Subcutaneous abdominal adipose tissue (tissue), 5 donors: ENCODE data around the gene EIF2A.
A peak's percentile ranks its signal among the peaks of the same experiment; 100 is the strongest.

Source experiments
- H3K27ac ChIP-seq: one replicate; pipeline ENCODE4 v1.7.0; 2013; ENCODE audit warnings: low read depth, mild to moderate bottlenecking, inconsistent platforms, low read length, moderate library complexity
- H3K27me3 ChIP-seq, 5 donors: one replicate each; pipeline ENCODE4 v1.7.0; 2013; ENCODE audit warnings: low read length in 5 of 5, inconsistent platforms in 1 of 5; ENCODE audit not compliant: control insufficient read depth in 5 of 5, insufficient read depth in 4 of 5
- H3K36me3 ChIP-seq, 5 donors: one replicate each; pipeline ENCODE4 v1.7.0; 2013; ENCODE audit warnings: low read length in 5 of 5; ENCODE audit not compliant: control insufficient read depth in 5 of 5, insufficient read depth in 5 of 5
- H3K4me1 ChIP-seq, 5 donors: one replicate each; pipeline ENCODE4 v1.7.0; 2013; ENCODE audit warnings: low read length in 5 of 5, mild to moderate bottlenecking in 3 of 5, moderate library complexity in 1 of 5; ENCODE audit not compliant: control insufficient read depth in 5 of 5, insufficient read depth in 5 of 5
- H3K4me3 ChIP-seq, 5 donors: one replicate each; pipeline ENCODE4 v1.7.0; 2013; ENCODE audit warnings: low read length in 5 of 5, low read depth in 1 of 5
- H3K9ac ChIP-seq, 5 donors: one replicate each; pipeline ENCODE4 v1.7.0; 2013; ENCODE audit warnings: low read length in 5 of 5, mild to moderate bottlenecking in 4 of 5, moderate library complexity in 3 of 5
- H3K9me3 ChIP-seq, 5 donors: one replicate each; pipeline ENCODE4 v1.7.0; 2013; ENCODE audit warnings: low read length in 5 of 5; ENCODE audit not compliant: control insufficient read depth in 5 of 5
- donor health status: healthy.
- donor health status: healthy.
- donor health status: healthy.
- donor health status: healthy.
- donor health status: healthy.

The EIF2A gene

GRCh38 chr3:150540991-150541390 is 5.6 kb upstream of the EIF2A start:
- peaks cover 0 to 19% (median 16%) of the 10 kb centered on the region in 5 donors for H3K4me1 ChIP-seq
- H3K9me3 ChIP-seq = no peaks in the 10 kb centered on the region
- H3K27ac ChIP-seq = peak overlapping the region; percentile 4
- no peak overlapping the region for H3K4me3 ChIP-seq
- no peak overlapping the region for H3K9ac ChIP-seq
- no peaks in the 10 kb centered on the region for H3K27me3 ChIP-seq
- peaks cover 9 to 21% (median 12%) of the 10 kb centered on the region in 5 donors for H3K36me3 ChIP-seq

GRCh38 chr3:150543128-150543527 is 3.5 kb upstream of the EIF2A start:
- Histone ChIP-seq H3K9ac (peak overlapping the region in 1 of 5 donors; percentile 45), H3K27ac (peak overlapping the region; percentile 98), H3K36me3 (peaks cover 9 to 21% (median 12%) of the 10 kb centered on the region in 5 donors), H3K4me1 (peaks cover 0 to 30% (median 28%) of the 10 kb centered on the region in 5 donors), H3K27me3 (no peaks in the 10 kb centered on the region), H3K9me3 (no peaks in the 10 kb centered on the region), H3K4me3 (no peak overlapping the region)

GRCh38 chr3:150543531-150543930 is 3.1 kb upstream of the EIF2A start:
- Histone ChIP-seq H3K4me1 (peaks cover 0 to 31% (median 29%) of the 10 kb centered on the region in 5 donors), H3K27ac (peak overlapping the region; percentile 98), H3K4me3 (no peak overlapping the region), H3K9ac (peak overlapping the region in 2 of 5 donors; percentile 41 to 45), H3K27me3 (no peaks in the 10 kb centered on the region), H3K36me3 (peaks cover 9 to 21% (median 12%) of the 10 kb centered on the region in 5 donors), H3K9me3 (no peaks in the 10 kb centered on the region)

DNA sequence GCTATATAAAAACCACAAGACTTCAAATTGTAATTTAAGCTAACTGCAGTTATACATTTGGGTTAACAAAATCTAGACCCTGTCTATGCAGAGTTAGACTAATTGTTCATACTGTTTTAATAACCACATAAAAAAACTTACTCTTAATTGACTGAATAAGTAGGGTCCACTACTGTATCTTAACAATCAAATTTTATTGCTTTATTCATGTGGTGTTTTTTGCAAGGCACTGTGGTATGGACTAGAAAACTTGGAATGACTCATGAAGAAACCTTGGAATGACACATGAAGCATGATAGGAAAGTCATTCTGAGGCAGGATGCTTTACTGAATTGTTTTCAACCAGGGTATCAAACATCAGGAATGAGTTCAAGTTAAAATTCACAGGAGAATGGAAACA is 2.5 kb upstream of the EIF2A start:
- H3K4me1 ChIP-seq = peaks cover 0 to 31% (median 29%) of the 10 kb centered on the region in 5 donors
- no peaks in the 10 kb centered on the region for H3K9me3 ChIP-seq
- H3K27ac ChIP-seq = peak overlapping the region; percentile 98
- H3K27me3 ChIP-seq = no peaks in the 10 kb centered on the region
- H3K9ac ChIP-seq = peak overlapping the region in 3 of 5 donors; percentile 32 to 41 (median 38)
- peaks cover 9 to 21% (median 12%) of the 10 kb centered on the region in 5 donors for H3K36me3 ChIP-seq
- H3K4me3 ChIP-seq = no peak overlapping the region

- peak overlapping the region in 4 of 5 donors; percentile 79 to 99 (median 90) for H3K4me3 ChIP-seq
- peak overlapping the region; percentile 98 for H3K27ac ChIP-seq
- H3K9me3 ChIP-seq = no peaks in the 10 kb centered on the region
- H3K4me1 ChIP-seq = peaks cover 0 to 31% (median 29%) of the 10 kb centered on the region in 5 donors
- H3K27me3 ChIP-seq = no peaks in the 10 kb centered on the region
- peaks cover 9 to 23% (median 12%) of the 10 kb centered on the region in 5 donors for H3K36me3 ChIP-seq
- H3K9ac ChIP-seq = peak overlapping the region in 4 of 5 donors; percentile 92 to 97 (median 96)
Measured at GRCh38 chr3:150544726-150545125, 1.9 kb upstream of the EIF2A start.

DNA sequence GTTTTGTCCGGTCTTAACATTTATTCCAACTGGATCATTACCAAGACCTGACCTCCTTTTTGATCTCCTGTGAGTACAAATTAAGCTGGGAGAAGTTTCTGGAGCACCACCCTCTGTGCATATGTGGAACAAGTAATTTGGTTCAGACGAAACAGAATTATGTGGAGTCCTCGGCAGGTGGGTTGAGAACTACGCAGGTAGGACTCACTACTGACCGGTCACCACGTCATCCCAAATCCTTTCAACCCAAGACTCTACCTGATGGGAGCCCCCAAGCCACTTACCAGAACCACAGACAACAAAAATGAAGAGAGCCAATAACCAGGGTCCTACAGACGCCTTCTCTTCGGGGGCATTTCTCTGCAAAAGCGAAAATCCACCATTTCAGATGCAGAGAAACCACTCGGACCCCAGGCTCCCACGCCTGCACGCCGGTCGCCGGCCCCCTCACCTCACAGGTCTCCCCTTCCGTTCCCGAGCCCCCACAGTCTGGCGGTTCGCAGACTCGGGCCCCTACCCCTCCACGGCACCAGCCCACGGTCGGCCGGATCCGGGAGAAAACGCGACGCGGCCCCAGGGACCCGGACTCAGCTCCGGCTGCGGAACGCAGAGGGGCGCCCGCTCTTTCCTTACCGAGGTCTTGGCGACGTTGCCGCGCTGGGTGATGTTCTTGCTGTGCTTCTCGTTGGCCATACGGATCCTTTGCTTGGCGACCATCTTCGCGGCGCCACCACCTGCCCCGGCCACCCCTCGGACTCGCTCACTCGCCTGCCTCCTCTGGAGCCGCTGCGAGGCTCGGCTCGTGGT is 965 bp upstream of the EIF2A start:
- Histone ChIP-seq H3K36me3 (peaks cover 9 to 24% (median 12%) of the 10 kb centered on the region in 5 donors), H3K9me3 (no peaks in the 10 kb centered on the region), H3K27me3 (no peaks in the 10 kb centered on the region), H3K4me3 (peak overlapping the region; percentile 79 to 99 (median 94)), H3K27ac (peak overlapping the region; percentile 98), H3K9ac (peak overlapping the region; percentile 89 to 97 (median 96)), H3K4me1 (peaks cover 0 to 31% (median 29%) of the 10 kb centered on the region in 5 donors)

DNA sequence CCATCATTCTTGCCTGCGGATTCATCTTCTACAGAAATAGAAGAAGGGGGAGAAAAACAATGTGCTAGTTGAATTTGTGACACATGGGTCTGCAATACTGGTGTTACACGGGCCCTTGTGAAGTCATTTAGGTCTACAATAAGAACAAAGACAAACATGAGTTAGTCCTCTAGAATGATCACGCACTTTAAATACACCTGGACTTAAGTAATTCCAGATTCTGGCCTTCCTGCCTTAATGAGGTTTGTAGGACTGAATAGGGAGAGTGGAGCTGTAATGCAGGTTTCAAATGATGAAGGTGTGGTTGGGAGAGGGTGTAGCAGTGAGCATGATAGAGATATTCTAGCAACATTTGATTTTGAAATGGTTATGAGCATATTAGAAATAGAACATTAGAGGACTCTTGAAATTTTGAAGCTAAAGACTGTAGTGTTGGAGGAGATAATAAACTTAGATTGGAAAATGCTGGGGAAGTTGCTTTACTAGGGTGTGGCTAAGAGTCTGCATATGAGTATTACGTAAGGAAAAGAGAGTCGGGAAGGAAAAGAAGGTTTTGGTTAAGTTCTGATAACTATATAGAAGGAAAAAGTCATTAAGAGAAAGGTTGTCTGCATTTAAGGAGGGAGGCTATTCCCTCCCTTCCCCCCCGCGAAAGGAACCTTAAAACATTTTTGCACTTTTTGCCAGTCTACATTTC is 606 bp downstream of the EIF2A start:
- peaks cover 0 to 31% (median 24%) of the 10 kb centered on the region in 5 donors for H3K4me1 ChIP-seq
- peak overlapping the region; percentile 98 for H3K27ac ChIP-seq
- H3K4me3 ChIP-seq = peak overlapping the region; percentile 79 to 99 (median 86)
- H3K27me3 ChIP-seq = no peaks in the 10 kb centered on the region
- peak overlapping the region; percentile 65 to 93 (median 92) for H3K9ac ChIP-seq
- no peaks in the 10 kb centered on the region for H3K9me3 ChIP-seq
- peaks cover 6 to 21% (median 7%) of the 10 kb centered on the region in 5 donors for H3K36me3 ChIP-seq

DNA sequence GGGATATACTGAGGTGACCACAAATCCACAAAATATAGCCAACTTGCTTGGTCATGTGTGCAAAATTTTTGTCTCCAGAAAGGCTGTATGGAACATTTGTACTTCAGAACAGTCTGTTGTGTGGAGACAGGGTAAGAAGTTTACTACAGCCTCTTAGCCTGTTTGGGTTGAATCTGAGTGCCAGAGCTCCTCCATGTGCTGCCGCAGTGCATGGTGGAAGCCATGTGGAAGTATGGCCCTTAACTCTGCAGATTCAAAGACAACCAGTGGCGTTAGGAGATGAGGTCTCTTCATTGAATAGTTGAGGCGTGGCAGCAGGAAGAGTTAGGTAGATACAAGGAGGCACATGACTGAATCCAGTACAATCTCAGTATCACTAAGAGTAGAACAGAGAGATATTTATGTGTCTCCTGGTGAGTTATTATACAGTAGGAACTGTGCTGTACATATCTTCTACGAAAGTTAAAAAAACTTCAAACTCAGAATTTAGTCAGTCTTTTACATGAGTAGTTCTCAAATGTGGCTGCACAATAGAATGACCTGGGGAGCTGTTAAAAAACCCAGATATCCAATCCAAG is 9.4 kb downstream of the EIF2A start:
- Histone ChIP-seq H3K9me3 (no peaks in the 10 kb centered on the region), H3K27ac (no peak overlapping the region), H3K27me3 (no peaks in the 10 kb centered on the region), H3K36me3 (peaks cover 16 to 38% (median 23%) of the 10 kb centered on the region in 5 donors), H3K4me3 (no peak overlapping the region), H3K9ac (no peak overlapping the region), H3K4me1 (no peaks in the 10 kb centered on the region)

DNA sequence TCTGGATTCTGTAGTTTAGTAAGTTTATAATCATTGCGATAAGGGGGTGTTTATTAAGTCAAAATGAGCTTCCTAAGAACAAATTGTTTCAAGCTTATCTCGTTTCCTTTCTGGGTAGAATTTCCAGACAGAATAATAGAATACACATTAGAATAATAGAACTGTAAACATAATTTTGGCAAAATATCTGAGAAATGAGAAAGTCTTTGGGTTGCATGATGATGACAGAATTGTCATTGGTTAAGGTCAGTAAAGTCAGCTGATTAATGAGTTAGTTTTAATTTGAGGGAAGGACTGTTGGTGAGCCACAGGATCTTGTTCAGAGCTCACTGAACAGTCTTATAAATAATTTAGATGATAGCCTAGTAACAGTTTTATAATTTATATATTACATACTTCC is 10.2 kb downstream of the EIF2A start:
- H3K4me3 ChIP-seq = no peak overlapping the region
- H3K9ac ChIP-seq = no peak overlapping the region
- no peaks in the 10 kb centered on the region for H3K4me1 ChIP-seq
- H3K27me3 ChIP-seq = no peaks in the 10 kb centered on the region
- no peaks in the 10 kb centered on the region for H3K9me3 ChIP-seq
- H3K27ac ChIP-seq = no peak overlapping the region
- peaks cover 16 to 38% (median 23%) of the 10 kb centered on the region in 5 donors for H3K36me3 ChIP-seq
